Urothelium cell line (cell line): Measurements from ENCODE around the gene COX4I2.
"Not testable (repeated sequence)": the region's sequence is repeated elsewhere in the genome, so short reads cannot be mapped to it uniquely, and the experiment has no call there.

Source experiments
- DNase-seq: peaks from one replicate; pipeline ENCODE4 v3.0.0; 2011; ENCODE audit warnings: low spot score, mixed read lengths
- FAIRE-seq: peaks from 2 replicates; lab custom pipeline; 2011; peaks lifted over from hg19 to GRCh38; lab: Jason Lieb, UNC

Gene COX4I2

DNA sequence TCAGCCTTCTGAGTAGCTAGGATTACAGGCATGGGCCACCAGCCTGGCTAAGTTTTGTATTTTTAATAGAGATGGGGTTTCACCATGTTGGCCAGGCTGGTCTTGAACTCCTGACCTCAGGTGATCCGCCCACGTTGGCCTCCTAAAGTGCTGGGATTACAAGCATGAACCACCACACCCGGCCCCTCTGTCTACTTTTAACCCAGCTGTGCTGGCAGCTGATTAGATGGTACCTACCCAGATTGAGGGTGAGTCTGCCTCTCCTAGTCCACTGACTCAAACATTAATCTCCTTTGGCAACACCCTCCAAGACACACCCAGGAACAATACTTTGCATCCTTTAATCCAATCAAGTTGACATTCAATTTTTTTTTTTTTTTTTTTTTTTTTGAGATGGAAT, 10.4 kb downstream of the COX4I2 start:
- not testable (repeated sequence) for DNase-seq, FAIRE-seq

DNA sequence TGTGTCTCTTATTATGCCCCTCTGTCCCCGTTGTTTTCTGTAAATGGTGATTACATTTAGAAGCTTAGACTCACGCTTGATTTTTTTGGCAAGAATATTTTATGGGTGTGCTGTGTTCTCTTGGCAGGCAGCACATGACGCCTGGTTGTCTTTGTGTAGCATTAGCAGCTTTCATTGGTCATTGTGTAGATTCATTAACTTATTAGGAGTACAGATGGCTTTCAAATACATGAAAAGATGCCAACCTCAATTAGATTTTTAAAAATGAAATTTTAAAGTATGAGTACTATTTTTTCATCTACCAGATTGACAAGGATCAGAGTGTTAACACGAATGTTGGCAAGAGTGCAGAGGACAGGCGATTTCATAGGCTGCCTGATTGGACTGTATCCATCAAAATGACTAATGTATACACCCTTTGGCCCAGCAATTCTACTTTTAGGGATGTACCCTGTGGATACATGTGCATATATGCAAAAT, 15.2 kb downstream of the COX4I2 start:
- FAIRE-seq (no peak), DNase-seq (no peak)

DNA sequence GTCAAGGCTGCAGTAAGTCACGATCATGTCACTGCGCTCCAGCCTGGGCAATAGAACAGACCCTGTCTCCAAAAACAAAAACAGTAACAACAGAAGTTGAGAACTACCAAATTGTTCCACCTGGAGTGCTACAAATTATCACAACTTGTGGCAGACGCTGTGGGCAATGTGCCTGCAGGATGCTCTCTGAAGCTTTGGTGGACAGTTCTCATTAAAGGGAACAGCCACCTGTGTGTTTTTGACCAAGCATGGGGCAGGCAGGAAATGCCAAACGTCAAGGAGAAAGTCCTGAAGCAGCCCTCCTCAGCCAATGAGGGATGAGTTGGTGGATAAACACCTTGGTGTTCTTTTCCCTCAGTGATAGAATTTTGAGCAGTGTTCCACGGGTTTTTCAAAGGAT, 15.8 kb downstream of the COX4I2 start:
- DNase-seq (no peak), FAIRE-seq (no peak)

DNA sequence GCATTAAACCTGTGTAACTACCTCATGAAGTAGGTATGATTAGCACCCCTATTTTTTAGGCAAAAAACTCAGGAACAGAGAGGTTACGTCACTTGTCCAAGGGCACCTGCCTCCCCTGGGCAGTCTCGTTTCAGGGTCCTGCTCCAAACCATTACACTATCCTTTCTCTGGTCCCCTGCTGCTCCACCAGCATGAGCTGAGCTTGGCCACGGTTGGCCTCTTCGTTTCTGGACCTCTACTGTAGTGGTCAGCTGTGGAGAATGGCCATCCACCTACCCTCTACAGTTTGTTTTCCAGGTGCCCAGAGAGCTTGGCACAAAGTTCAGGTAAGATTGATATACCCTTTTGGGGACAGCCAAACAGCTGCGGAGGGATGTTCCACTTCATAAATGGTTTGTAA, 16.8 kb downstream of the COX4I2 start:
- no peak for DNase-seq
- no peak for FAIRE-seq

DNA sequence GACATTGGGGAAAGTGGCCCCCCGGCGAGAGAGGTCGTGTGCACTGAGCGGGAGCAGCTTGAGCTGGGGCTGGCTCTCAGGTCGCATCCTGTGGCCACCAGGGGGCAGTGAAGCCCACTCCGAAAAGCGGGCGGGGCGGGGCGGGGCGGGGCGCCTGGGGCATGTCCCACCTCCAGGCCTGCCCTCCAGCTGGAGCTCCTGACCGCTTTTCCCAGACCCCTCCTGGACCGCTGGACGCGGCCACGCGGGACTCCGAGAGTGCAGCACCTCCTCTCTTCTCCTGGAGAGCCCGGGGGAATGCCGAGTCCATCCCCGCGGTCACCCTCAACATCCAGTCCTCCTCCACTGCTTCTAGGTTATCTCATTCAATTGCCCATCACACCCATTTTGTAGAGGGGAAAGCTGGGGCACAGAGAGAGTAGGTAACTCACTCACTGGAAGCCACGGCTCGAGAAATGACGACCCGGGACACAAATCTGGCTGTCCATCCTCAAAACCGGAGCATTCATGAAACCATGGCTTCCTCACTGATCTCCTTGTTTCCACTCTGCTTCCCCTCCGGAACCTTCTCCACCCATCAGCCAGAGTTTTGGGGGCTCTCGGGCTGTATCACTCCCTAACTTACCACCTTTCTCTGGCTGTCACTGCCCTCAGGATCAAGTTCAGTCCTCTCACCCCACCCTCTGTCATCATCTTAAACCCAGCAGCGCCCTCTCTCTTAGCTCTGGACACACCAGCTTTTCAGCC, 24.1 kb downstream of the COX4I2 start:
- FAIRE-seq (no peak), DNase-seq (peak; percentile 95)

DNA sequence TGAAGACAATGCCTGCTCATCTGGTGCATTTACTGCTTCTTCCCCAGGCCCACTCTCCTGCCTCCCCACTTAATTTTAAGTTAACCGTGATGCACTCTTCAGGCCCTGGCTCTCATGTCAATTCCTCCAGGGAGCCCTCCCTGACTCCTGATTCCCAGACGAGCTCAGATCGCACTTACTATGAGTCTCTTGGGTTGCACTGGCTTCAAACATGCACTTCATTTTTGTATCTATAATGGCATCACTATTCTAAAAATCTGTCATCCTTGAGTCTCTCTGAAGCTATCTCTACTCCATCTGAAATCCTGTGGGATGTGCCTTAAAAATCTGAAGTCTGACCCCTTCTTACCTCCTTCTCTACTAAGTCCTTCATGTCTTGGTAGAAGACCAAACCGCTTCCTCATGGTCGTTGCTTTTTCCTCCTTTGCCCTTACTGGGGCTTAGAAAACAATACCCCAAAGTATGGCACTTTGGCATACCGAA, 24.7 kb downstream of the COX4I2 start:
- DNase-seq (no peak), FAIRE-seq (no peak)

DNA sequence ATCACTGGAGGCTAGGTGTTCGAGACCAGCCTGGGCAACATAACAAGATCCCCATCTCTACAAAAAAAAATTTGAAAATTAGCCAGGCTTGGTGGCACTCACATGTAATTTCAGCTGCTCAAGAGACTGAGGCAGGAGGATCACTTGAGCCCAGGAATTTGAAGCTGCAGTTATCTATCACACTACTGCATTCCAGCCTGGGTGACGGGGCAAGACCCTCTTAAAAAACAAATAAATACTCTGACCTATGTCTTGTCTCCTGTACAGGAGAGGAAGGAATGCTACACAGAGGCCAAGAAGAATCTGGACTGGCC, 25.8 kb downstream of the COX4I2 start:
- no peak for FAIRE-seq

DNA sequence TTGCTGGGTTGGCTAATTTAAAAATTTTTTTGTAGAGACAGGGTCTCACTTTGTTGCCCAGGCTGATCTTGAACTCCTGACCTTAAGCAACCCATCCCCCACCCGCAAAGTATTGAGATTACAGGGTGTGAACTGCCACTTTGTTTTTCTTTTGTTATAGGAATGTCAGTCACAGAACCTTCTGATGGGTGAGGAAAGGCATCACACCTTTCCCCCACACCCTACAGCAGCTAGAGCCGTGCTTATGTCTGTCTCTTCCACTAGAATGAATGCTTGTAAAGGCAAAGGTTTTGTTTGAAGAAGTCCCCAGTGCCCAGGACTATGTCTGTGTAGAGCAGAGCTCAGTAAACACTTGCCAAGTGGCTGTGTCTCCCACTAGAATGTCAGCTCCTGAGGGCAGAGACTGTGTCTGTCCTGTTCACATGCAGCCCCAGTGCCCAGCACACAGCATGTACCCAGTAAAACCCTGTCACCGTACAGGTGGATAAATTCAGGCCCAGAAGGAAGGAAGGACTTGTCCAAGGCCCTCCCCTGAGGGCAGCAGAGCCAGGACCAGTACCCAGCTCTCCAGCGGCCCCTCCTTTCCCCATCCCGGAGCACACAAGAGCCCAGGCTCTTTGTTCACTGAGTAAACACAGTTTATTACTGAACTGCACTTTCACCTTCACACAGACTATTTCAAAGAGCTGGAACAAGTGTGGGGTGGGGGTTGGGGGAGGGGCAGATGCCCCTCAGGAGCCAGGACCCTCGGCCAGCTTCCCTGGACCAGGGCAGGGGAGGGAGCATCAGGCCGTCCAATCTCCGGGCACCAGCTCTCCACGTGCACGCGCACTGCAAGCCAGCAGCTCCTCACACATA, 26.4 kb downstream of the COX4I2 start:
- FAIRE-seq (no peak), DNase-seq (no peak)

More for the DNA sequence above, 25.8 kb downstream of the COX4I2 start:
- DNase-seq = no peak

DNA sequence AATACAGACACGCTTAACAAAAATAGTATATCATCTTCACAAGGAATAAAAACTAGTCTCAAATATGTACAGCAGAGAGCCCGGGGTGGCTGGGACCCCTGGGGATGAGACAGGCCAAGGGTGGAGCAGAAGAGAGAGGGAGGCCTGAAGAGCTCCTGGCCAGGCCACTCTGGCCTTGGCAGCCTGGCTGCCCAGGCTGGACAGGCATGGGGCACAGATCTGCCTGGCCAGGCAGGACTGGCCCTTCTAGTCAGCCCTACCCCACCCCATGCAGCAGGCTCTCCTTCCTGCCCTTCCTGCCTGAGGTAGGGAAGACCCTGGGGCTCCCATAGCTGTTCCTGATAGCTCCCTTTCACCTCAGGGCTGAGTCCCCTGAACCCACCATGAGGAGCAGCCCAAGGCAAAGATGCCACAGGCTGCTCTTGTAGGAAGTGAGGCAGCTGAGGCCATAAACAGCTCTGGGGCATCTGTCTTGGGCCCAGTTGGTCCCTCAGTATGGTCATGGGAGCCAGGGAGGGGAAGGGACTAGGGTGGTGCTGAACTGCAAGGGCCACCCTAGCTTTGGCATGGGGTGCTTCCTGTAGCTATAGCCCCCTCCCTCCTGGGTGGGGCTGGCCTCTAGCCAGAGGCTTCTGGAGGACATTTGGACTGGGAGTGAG, 27.1 kb downstream of the COX4I2 start:
- FAIRE-seq (no peak), DNase-seq (no peak)

DNA sequence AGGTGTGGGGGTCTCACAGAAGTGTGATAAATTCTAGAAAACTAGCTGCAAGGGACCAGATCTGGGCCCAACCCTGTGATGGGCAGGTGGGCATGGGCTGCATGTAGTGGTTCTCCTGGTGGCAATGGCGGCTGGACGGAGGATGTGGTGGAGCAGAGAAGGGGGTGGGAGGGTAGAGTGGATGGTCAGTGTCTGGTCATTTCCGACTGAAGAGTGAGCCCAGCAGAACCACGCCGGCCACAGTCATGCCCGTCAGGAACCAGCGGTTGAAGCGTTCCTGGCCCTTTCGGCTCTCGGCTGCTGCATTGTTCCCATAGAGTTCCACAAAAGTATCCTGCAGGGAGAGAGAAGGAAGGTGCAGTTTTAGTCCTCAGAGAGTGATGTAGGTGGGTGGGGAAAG, 28.0 kb downstream of the COX4I2 start:
- DNase-seq = no peak
- no peak for FAIRE-seq

DNA sequence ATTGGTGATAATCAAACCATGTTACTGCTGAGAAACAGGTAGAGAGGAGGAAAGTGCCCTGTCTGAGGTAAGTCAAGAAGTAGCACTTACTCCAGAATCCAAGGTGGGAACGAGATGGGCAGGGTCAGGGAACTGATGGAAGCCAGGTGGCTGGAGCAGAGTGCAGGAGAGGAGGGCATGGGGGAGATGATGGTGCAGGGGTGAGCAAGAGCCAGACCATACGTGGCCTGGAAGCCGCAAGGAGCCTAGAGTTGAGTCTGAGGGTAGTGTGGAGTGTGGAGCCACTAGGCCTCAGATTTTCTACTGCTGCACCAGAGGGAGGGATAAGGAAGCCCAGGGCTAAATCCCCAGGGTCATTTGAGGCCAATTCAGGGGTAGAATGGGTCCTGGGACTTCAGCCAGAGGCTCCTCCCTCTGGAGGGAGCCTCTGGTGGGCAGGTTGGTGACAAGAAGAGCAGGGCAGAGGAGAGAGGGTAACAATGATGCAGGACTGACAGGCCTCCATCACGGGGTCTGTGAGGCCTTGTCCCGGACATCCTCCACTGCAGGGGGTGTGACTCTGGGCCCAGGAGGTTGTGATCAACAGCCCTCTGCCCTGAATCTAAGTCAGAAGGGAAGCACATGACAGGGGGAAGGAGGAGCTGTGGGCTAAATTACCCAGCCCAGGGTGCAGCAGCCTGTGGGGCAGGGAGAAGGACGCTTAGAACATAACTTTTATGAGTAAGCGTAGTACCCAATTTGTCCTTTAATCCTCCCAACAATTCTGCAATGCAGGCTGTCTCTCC, 28.7 kb downstream of the COX4I2 start:
- no peak for FAIRE-seq

DNA sequence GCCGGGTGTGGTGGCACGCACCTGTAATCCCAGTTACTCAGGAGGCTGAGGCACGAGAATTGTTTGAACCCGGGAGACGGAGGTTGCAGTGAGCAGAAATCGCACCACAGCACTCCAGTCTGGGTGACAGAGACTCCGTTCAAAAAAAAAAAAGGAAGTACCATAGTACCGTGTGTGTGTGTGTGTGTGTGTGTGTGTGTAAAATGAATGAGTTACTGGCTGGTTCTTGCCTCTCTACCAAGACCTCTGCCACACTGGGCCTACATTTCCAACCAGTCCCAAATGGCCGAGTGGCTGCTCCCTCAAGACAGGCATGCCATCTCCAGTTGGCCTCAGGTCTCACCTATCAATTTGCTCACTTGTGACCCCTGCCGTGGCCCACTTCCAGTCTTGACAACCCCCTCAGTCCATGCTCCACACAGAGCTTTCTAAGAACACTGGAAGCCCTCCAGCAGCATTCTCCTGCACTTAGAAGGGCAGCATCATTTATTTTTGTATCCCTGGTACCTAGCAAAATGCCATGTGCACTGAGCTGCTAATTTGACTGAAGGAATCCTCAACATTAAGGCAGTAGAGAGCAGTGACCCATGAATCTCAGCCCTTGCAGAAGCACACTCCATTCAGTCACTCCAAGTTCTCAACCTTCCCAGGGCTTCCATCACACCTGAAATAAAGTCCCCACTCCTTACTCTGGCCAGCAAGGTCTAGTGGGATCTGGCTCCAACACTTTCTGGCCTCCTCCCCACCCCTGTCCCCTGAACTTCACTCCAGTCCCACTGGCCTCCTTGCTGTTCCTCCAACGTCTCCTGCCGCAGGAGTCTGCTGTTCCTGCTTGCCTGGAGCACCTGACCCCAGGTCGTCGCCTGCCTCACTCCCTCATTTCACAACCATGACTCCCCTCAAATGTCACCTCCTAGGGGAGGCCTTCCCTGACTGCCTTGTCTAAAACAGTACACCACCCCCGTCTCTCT, 29.9 kb downstream of the COX4I2 start:
- no peak for DNase-seq
- FAIRE-seq = no peak

More for the DNA sequence above, 28.7 kb downstream of the COX4I2 start:
- no peak for DNase-seq

DNA sequence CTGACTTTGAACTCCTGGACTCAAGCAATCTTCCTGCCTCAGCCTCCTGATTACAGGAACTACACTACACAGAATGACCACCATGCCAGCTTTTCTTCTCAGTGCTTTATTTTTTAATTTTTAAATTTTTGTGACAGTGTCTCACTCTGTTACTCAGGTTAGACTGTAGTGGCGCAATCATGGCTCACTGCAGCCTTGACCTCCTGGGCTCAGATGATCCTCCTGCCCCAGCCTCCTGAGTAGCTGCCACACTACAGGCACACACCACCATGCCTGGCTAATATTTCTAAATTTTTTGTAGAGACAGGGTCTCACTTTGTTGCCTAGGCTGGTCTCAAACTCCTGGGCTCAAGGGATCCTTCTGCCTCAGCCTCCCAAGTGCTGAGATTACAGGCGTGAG, 31.2 kb downstream of the COX4I2 start:
- not testable (repeated sequence) for DNase-seq, FAIRE-seq

DNA sequence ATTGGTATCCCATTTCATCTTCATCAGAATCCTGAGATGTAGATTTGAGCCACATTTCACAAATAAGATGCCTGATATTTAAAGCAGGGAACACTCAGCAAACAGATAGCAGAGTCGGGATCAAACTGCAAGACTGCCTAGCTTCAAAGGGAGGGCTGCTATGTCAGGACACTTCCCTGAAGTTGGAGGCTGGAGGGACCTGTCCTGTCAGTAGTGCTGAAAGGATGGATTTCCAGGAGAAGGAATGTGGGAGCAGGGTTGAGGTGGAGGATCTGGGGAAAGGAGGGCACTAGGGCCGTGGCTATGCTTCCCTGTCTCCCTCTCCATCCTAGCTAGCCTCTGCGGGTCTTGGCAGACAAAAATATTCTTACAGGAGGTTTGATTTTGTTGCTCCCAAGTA, 32.2 kb downstream of the COX4I2 start:
- no peak for FAIRE-seq
- no peak for DNase-seq

DNA sequence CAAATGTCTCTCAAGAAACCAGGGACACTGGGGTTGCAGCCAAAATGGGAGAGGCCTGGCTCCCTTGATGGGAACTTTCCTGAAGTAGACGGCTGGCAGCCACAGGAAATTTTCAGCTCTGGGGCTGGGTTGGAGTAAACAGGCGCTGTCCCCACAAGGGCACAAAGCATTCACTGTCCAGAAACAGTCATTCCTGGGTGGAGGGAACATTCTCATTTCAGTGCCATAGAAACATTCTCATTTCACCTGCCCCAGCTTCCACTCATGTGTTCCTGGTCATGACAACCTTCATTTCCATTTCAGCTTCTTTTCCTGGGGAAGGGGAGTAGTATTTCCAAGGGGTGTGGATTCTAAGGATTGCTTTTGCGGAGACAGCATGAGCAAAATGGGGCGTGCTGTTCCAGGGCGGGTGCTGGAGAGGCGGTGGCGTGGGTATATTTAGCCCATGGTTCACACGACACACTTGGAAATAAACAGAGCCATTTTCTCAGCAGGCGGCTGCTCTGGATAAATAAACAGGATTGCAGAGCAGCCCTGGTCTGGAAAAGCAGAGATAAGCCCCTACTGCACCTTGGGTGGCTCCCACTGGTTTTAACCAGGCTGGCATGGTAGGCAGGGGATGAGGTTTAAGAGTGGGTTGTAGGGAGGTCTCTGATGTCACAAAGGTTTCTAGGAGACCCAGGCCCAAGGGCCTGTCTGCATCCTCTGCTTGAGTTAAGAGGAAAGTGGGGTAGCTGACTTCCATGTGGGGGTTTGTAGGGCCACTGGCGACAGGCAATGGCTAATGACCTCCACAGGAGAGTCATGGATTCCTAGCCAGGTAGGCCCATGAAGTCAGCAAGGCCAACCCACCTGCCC, 32.9 kb downstream of the COX4I2 start:
- FAIRE-seq (no peak), DNase-seq (no peak)

DNA sequence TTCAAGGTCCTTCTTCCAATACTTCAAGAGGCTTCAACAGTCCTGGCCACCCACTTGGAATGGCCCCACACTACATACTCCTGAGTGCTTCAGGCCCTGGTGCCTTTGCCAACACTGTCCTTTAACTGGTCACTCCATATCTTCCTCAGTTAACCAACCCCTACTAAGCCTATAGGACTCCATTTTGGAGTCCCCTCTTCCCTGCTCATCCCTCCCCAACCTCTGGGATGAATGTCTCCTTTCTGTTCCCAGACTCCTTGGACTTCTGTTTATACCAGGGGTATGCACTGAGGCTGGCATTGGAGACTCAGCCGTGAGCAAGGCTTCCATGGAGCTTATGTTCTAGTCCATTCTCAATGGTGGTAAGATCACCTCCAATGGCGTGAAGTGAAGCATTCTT, 33.6 kb downstream of the COX4I2 start:
- DNase-seq (no peak), FAIRE-seq (no peak)

DNA sequence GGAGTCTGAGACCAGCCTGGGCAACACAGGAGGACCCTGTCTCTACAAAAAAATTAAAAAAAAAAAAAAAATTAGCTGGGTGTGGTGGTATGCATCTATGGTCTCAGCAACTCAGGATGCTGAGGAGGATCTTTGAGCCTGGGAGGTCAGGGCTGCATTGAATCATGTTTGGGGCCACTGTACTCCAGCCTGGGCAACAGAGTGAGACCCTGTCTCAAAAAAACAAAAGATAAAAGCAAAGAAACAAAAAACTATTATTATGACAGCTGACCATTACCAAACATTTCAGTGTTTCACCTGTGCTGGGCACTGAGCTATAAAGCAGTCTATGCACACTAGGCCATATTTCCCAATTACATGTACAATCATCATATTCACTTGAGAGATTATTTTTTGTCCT, 35.7 kb downstream of the COX4I2 start:
- no peak for DNase-seq
- FAIRE-seq = no peak

DNA sequence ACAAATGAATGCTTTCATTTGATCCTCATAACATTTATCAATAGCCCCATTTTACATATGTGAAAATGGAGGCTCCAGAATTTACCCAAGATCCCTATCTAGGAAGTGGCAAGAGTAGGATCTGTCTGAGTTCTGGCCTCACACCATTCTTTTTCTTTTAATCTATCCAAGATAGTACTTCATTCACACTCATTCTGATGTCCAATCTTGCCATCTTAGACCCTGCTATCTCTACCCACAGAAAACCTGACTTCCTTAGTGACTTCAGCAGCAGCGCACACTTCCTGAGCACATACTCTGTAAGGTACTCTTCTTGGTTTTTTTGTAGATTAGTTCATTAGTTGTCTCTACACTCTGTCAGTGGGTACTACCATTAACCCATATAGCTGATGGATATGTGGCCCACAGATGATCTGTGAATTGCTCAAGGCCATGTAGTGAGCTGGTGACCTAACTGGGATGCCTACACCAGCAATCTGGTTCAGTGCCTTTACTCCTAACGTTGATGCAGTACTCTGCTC, 36.3 kb downstream of the COX4I2 start:
- DNase-seq = no peak
- no peak for FAIRE-seq
